H1 (cell line): Measurements from ENCODE around the gene GIGYF2. TPM values are rescaled to one million over a fixed set of nuclear protein-coding genes. Genes with fewer than 3 reads are reported as not detected.

ENCODE experiments used
- CTCF ChIA-PET: fragments of 300-600 bp; sonication (Branson Sonifier 250); formaldehyde crosslinking; loops from one replicate; lab custom pipeline; 2021; ENCODE audit not compliant: partially characterized antibody; lab: Charles Lee
- POLR2A ChIA-PET: fragments of 300-600 bp; sonication (Branson Sonifier 250); formaldehyde crosslinking; loops from one replicate; lab custom pipeline; 2021; ENCODE audit warnings: inconsistent platforms; ENCODE audit not compliant: partially characterized antibody; lab: Charles Lee
- DNase-seq, 2 experiments: peaks; one replicate each; pipeline versions ENCODE4 v3.0.0 to v3.0.0-alpha.2; 2010 to 2022; ENCODE audit warnings: low spot score in 2 of 2, low read depth in 1 of 2, mixed read lengths in 1 of 2
- FAIRE-seq: peaks from 2 replicates; lab custom pipeline; 2011; peaks lifted over from hg19 to GRCh38; lab: Jason Lieb, UNC
- H2AFZ ChIP-seq: 2 replicates; pipeline ENCODE4 v1.8.1; 2012; ENCODE audit warnings: low read length, inconsistent platforms
- H2AK5ac ChIP-seq: 2 replicates; pipeline ENCODE4 v1.6.1; 2013; ENCODE audit warnings: low read depth, low read length
- H2BK120ac ChIP-seq: replicated peaks from 2 replicates; pipeline ENCODE3; 2013; ENCODE audit warnings: low read depth, low read length, inconsistent platforms
- H2BK12ac ChIP-seq: 2 replicates; pipeline ENCODE4 v1.6.1; 2013; ENCODE audit warnings: low read depth, low read length
- H2BK15ac ChIP-seq: 2 replicates; pipeline ENCODE4 v1.6.1; 2013; ENCODE audit warnings: low read length
- H2BK20ac ChIP-seq: 2 replicates; pipeline ENCODE4 v1.6.1; 2013; ENCODE audit warnings: low read length
- H2BK5ac ChIP-seq: 2 replicates; pipeline ENCODE4 v1.6.1; 2013; ENCODE audit warnings: low read depth, low read length
- H3K14ac ChIP-seq: 2 replicates; pipeline ENCODE4 v1.6.1; 2013; ENCODE audit warnings: inconsistent platforms; ENCODE audit not compliant: insufficient read length
- H3K18ac ChIP-seq: 2 replicates; pipeline ENCODE4 v1.6.1; 2013; ENCODE audit warnings: low read length; ENCODE audit errors: extremely low read depth
- H3K23ac ChIP-seq: 2 replicates; pipeline ENCODE4 v1.6.1; 2013; ENCODE audit warnings: inconsistent platforms; ENCODE audit not compliant: insufficient read length
- H3K23me2 ChIP-seq: 2 replicates; pipeline ENCODE4 v1.6.1; 2013; ENCODE audit warnings: low read depth, low read length
- H3K27ac ChIP-seq: 2 replicates; pipeline ENCODE4 v1.6.1; 2011; ENCODE audit warnings: low read depth, low read length, inconsistent platforms
- H3K27me3 ChIP-seq, 4 experiments: replicated peaks in 1 of 4; 1 replicate in 1 of 4; 2 replicates in 3 of 4; pipeline versions ENCODE4 v1.6.1 to v1.8.1; 2011 to 2013; ENCODE audit warnings: low read length in 3 of 4, mild to moderate bottlenecking in 3 of 4, inconsistent platforms in 2 of 4, mixed read lengths in 2 of 4, moderate library complexity in 1 of 4; ENCODE audit not compliant: control insufficient read depth in 3 of 4, insufficient read depth in 3 of 4; ENCODE audit errors: extremely low read depth in 1 of 4
- H3K36me3 ChIP-seq, 4 experiments: 2 replicates each; pipeline versions ENCODE4 v1.6.1 to v1.8.1; 2011 to 2013; ENCODE audit warnings: mild to moderate bottlenecking in 4 of 4, low read length in 3 of 4, moderate library complexity in 2 of 4, control low read depth in 1 of 4, inconsistent platforms in 1 of 4; ENCODE audit not compliant: insufficient read depth in 4 of 4, control insufficient read depth in 2 of 4
- H3K4ac ChIP-seq: replicated peaks from 2 replicates; pipeline ENCODE3; 2013; ENCODE audit warnings: low read length, low read depth, mixed read lengths, inconsistent platforms; ENCODE audit not compliant: insufficient read length
- H3K4me1 ChIP-seq, 4 experiments: replicated peaks in 1 of 4; 1 replicate in 1 of 4; 2 replicates in 3 of 4; pipeline versions ENCODE4 v1.6.1 to v1.8.1; 2011 to 2013; ENCODE audit warnings: low read length in 3 of 4, inconsistent platforms in 2 of 4, mixed read lengths in 1 of 4; ENCODE audit not compliant: insufficient read depth in 4 of 4, control insufficient read depth in 3 of 4
- H3K4me2 ChIP-seq, 2 experiments: 2 replicates each; pipeline versions ENCODE4 v1.6.1 to v1.8.1; 2011 to 2013; ENCODE audit warnings: low read depth in 2 of 2, low read length in 2 of 2, control low read depth in 1 of 2, inconsistent platforms in 1 of 2, mild to moderate bottlenecking in 1 of 2; ENCODE audit not compliant: insufficient read depth in 1 of 2
- H3K4me3 ChIP-seq, 4 experiments: fragments of 200-600, 300-600 bp in 1 of 4; sonication (generic), shearing (Covaris generic), sonication (Bioruptor Twin) in 1 of 4; 2 replicates each; pipeline versions ENCODE4 v1.5.1 to v1.8.1; 2011 to 2016; ENCODE audit warnings: low read length in 4 of 4, low read depth in 3 of 4, control low read depth in 2 of 4, inconsistent platforms in 2 of 4, mild to moderate bottlenecking in 2 of 4, mixed read lengths in 1 of 4, moderate library complexity in 1 of 4; ENCODE audit not compliant: insufficient read depth in 2 of 4; ENCODE audit errors: extremely low read depth in 1 of 4
- H3K56ac ChIP-seq: replicated peaks from 2 replicates; pipeline ENCODE3; 2013; ENCODE audit warnings: low read depth, mild to moderate bottlenecking, mixed read lengths, low read length, inconsistent platforms; ENCODE audit not compliant: insufficient read length
- H3K79me1 ChIP-seq: 2 replicates; pipeline ENCODE4 v1.6.1; 2013; ENCODE audit warnings: low read depth, low read length, control low read depth
- H3K79me2 ChIP-seq, 2 experiments: 2 replicates each; pipeline versions ENCODE4 v1.6.1 to v1.8.1; 2012 to 2013; ENCODE audit warnings: low read length in 2 of 2, mild to moderate bottlenecking in 2 of 2, inconsistent platforms in 1 of 2; ENCODE audit not compliant: insufficient read depth in 2 of 2, control insufficient read depth in 1 of 2
- H3K9ac ChIP-seq, 4 experiments: replicated peaks in 1 of 4; 1 replicate in 1 of 4; 2 replicates in 3 of 4; pipeline versions ENCODE4 v1.6.1 to v1.8.1; 2011 to 2013; ENCODE audit warnings: low read depth in 3 of 4, low read length in 3 of 4, control low read depth in 2 of 4, mild to moderate bottlenecking in 2 of 4, moderate library complexity in 2 of 4, inconsistent platforms in 1 of 4; ENCODE audit errors: extremely low read depth in 1 of 4
- H3K9me3 ChIP-seq, 2 experiments: 2 replicates each; pipeline versions ENCODE4 v1.6.1 to v1.8.1; 2012 to 2013; ENCODE audit warnings: mild to moderate bottlenecking in 2 of 2, moderate library complexity in 2 of 2, control low read depth in 1 of 2, inconsistent platforms in 1 of 2, low read depth in 1 of 2, low read length in 1 of 2, mixed read lengths in 1 of 2; ENCODE audit not compliant: insufficient read depth in 2 of 2
- H4K20me1 ChIP-seq, 2 experiments: replicated peaks in 1 of 2; 2 replicates each; pipeline versions ENCODE3 to v1.8.1; 2011 to 2013; ENCODE audit warnings: inconsistent platforms in 2 of 2, low read length in 2 of 2, mild to moderate bottlenecking in 1 of 2; ENCODE audit not compliant: insufficient read depth in 2 of 2, control insufficient read depth in 1 of 2
- H4K5ac ChIP-seq: 2 replicates; pipeline ENCODE4 v1.6.1; 2013; ENCODE audit warnings: low read length, low read depth, mixed read lengths, inconsistent platforms; ENCODE audit not compliant: insufficient read length
- H4K8ac ChIP-seq: 2 replicates; pipeline ENCODE4 v1.8.0; 2013; ENCODE audit warnings: mild to moderate bottlenecking, moderate library complexity, low read length, inconsistent platforms; ENCODE audit not compliant: insufficient read depth; ENCODE audit errors: extremely low read depth
- H4K91ac ChIP-seq: replicated peaks from 2 replicates; pipeline ENCODE3; 2013; ENCODE audit warnings: low read length, mixed read lengths, inconsistent platforms; ENCODE audit not compliant: insufficient read length
- SP1 ChIP-seq: IDR thresholded peaks from 2 replicates; pipeline ENCODE4 v1.6.1; 2011; ENCODE audit warnings: low read depth, low read length
- WGBS, 2 experiments: shearing (Covaris generic) in 1 of 2; methylation state at CpG; one replicate each; pipeline versions ENCODE4 v1.1.6 to v1.1.7; 2013 to 2015; ENCODE audit warnings: low lambda C conversion rate in 2 of 2, mixed read lengths in 2 of 2, inconsistent platforms in 1 of 2, low coverage in 1 of 2, missing lambda C conversion rate in 1 of 2; ENCODE audit not compliant: insufficient replicate concordance in 2 of 2, insufficient coverage in 1 of 2, insufficient read length in 1 of 2; ENCODE audit errors: extremely low coverage in 1 of 2, missing lambda C conversion rate in 1 of 2; 5-methylcytosine and 5-hydroxymethylcytosine counted together
- polyA plus RNA-seq, 7 experiments: library from polyadenylated mRNA; depleted of rRNA in 3 of 7; stranded (reverse) in 5 of 7; unstranded in 2 of 7; fragments of >200 nt in 5 of 7; fragments of 200-250 nt in 2 of 7; gene quantifications; 1 replicate in 5 of 7; 2 replicates in 1 of 7; 4 replicates in 1 of 7; pipeline versions ENCODE4 v1.2.1 to v1.2.3, GENCODE V29; 2011 to 2013; ENCODE audit warnings: missing spikeins in 2 of 7, mixed read lengths in 2 of 7
- total RNA-seq: library from RNA; stranded (reverse); fragmentation: NEBNext Ultra II Directional; extraction: Animal tissue kit (Norgen Biotek cat#: 25700); gene quantifications from 2 replicates; pipeline ENCODE4 v1.2.1, GENCODE V29; 2021

The GIGYF2 gene
- total and polyA plus RNA-seq, 2 of the 8 experiments (the other 6 are each of a cell fraction or from before 2014, with no cell fraction given): 22.3 to 62.0 TPM

GRCh38 chr2:232789082-232789481 is 92.0 kb downstream of the GIGYF2 start:
- H4K20me1 ChIP-seq: no peaks in the 10 kb centered on the region
- H2BK120ac ChIP-seq: no peak overlapping the region
- TF ChIP-seq SP1: no peak
- H3K56ac ChIP-seq: no peak overlapping the region
- no peak overlapping the region for H3K18ac ChIP-seq
- no peak overlapping the region for H4K91ac ChIP-seq
- H3K4me3 ChIP-seq: no peak overlapping the region
- no peak overlapping the region for H2AK5ac ChIP-seq
- no peak overlapping the region for H2BK20ac ChIP-seq
- CTCF ChIA-PET: no interaction called here
- H3K4me1 ChIP-seq: no peaks in the 10 kb centered on the region
- no peaks in the 10 kb centered on the region; a peak in 1 of 4 replicates for H3K79me2 ChIP-seq
- no peak overlapping the region for H2BK15ac ChIP-seq
- peaks cover 6 to 51% (median 28%) of the 10 kb centered on the region in 4 experiments; a peak in 6 of 8 replicates for H3K36me3 ChIP-seq
- H3K14ac ChIP-seq: no peak overlapping the region
- H3K27ac ChIP-seq: no peak overlapping the region
- FAIRE-seq: no peak
- H3K9me3 ChIP-seq: no peaks in the 10 kb centered on the region
- H3K79me1 ChIP-seq: no peaks in the 10 kb centered on the region; the same call in 1 of the 2 replicates
- H3K9ac ChIP-seq: no peak overlapping the region
- H3K4me2 ChIP-seq: no peak overlapping the region
- H3K4ac ChIP-seq: no peak overlapping the region
- no peak overlapping the region for H2AFZ ChIP-seq
- H3K23ac ChIP-seq: no peak overlapping the region
- WGBS, 2 experiments: 94% methylated on average over 4 of the region's 4 CpGs; no CpG with 5 or more reads in 1 of the 2 experiments
- no peak overlapping the region for H4K5ac ChIP-seq
- DNase-seq: no peak
- H4K8ac ChIP-seq: no peak overlapping the region
- POLR2A ChIA-PET: no interaction called here
- H3K23me2 ChIP-seq: no peaks in the 10 kb centered on the region; the same call in 1 of the 2 replicates
- no peak overlapping the region for H2BK12ac ChIP-seq
- no peaks in the 10 kb centered on the region for H3K27me3 ChIP-seq
- no peak overlapping the region for H2BK5ac ChIP-seq
